ENCODE data around the gene LYZL4.
A peak's percentile ranks its signal among the peaks of the same experiment; 100 is the strongest.

Gene LYZL4

GRCh38 chr3:42424911-42425310, 14.5 kb upstream of the LYZL4 start:
- TF ChIP-seq CTCF (IDR thresholded peaks at IDR 0.05; ENCODE audit: low read depth, low read length): no peak
- H3K27ac ChIP-seq: no peak overlapping the region

GRCh38 chr3:42421818-42422796, 11.7 kb upstream of the LYZL4 start:
- no peak overlapping the region for H3K27ac ChIP-seq
- H3K27me3 ChIP-seq (ENCODE audit: insufficient read depth, low read depth, severe bottlenecking): no peaks in the 10 kb centered on the region
- DNase-seq: no peak
- H3K36me3 ChIP-seq: no peaks in the 10 kb centered on the region
- no peaks in the 10 kb centered on the region for H3K9me3 ChIP-seq (ENCODE audit: severe bottlenecking)
- no peak for TF ChIP-seq CTCF (IDR thresholded peaks at IDR 0.05; ENCODE audit: low read depth, low read length)
- H3K4me3 ChIP-seq (ENCODE audit: low read depth, low read length): no peak overlapping the region

More at GRCh38 chr3:42424911-42425310, 14.5 kb upstream of the LYZL4 start:
- Histone ChIP-seq H3K36me3 (no peaks in the 10 kb centered on the region), H3K27me3 (ENCODE audit: insufficient read depth, low read depth, severe bottlenecking) (no peaks in the 10 kb centered on the region), H3K9me3 (ENCODE audit: severe bottlenecking) (no peaks in the 10 kb centered on the region), H3K4me3 (ENCODE audit: low read depth, low read length) (no peak overlapping the region)
- DNase-seq: no peak

DNA sequence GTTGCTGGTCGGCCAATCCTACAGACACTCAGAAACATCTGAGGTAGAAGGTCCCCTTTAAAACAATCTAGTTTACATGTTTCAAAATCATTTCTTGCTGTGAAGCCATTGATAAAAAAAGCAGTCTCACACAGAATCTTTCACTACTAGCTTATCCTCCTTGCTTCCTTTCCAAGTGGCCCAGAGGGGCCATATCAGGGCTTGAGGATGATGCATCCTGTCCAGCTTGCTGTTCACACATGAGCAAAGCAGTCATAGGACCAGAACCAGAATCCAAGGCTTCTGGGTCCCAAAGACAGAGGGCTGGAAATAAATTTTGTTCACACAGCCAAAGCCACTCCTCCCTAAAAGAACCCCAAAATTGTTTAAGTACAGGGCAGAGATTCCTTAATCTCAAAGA, 9.2 kb upstream of the LYZL4 start:
- no peak overlapping the region for H3K27ac ChIP-seq
- H3K36me3 ChIP-seq: no peaks in the 10 kb centered on the region

GRCh38 chr3:42412526-42413155, 2.2 kb upstream of the LYZL4 start:
- Histone ChIP-seq H3K4me3 (ENCODE audit: low read depth, low read length) (no peak overlapping the region; the same call in 1 of the 2 replicates), H3K36me3 (no peaks in the 10 kb centered on the region), H3K9me3 (ENCODE audit: severe bottlenecking) (no peaks in the 10 kb centered on the region), H3K27ac (peak overlapping the region; percentile 78), H3K27me3 (ENCODE audit: insufficient read depth, low read depth, severe bottlenecking) (no peaks in the 10 kb centered on the region)
- TF ChIP-seq CTCF (IDR thresholded peaks at IDR 0.05; ENCODE audit: low read depth, low read length): no peak
- DNase-seq: peak; percentile 76

More for the DNA sequence above, 9.2 kb upstream of the LYZL4 start:
- Histone ChIP-seq H3K9me3 (ENCODE audit: severe bottlenecking) (no peaks in the 10 kb centered on the region), H3K27me3 (ENCODE audit: insufficient read depth, low read depth, severe bottlenecking) (no peaks in the 10 kb centered on the region), H3K4me3 (ENCODE audit: low read depth, low read length) (no peak overlapping the region)
- DNase-seq: no peak
- TF ChIP-seq CTCF (IDR thresholded peaks at IDR 0.05; ENCODE audit: low read depth, low read length): no peak

GRCh38 chr3:42411429-42411828, 1.0 kb upstream of the LYZL4 start:
- no peak overlapping the region for H3K27ac ChIP-seq
- H3K36me3 ChIP-seq: no peaks in the 10 kb centered on the region
- no peaks in the 10 kb centered on the region for H3K27me3 ChIP-seq (ENCODE audit: insufficient read depth, low read depth, severe bottlenecking)
- H3K4me3 ChIP-seq (ENCODE audit: low read depth, low read length): no peak overlapping the region
- DNase-seq: no peak
- no peaks in the 10 kb centered on the region for H3K9me3 ChIP-seq (ENCODE audit: severe bottlenecking)
- no peak for TF ChIP-seq CTCF (IDR thresholded peaks at IDR 0.05; ENCODE audit: low read depth, low read length)
